Neural progenitor cell (in vitro differentiated cells): Measurements from ENCODE around the gene NAA35. TPM values are rescaled to one million over a fixed set of nuclear protein-coding genes. Genes with fewer than 3 reads are reported as not detected.

Source experiments
- DNase-seq: peaks from one replicate; pipeline ENCODE4 v3.0.0-alpha.2; 2016; ENCODE audit warnings: low spot score
- H2AFZ ChIP-seq: fragments of 200-600 bp; sonication (generic); replicated peaks from 2 replicates; pipeline ENCODE4 v1.6.1; 2016; ENCODE audit warnings: antibody characterized with exemption
- H3F3A ChIP-seq: fragments of 200-600 bp; sonication (generic); 2 replicates; pipeline ENCODE4 v1.6.1; 2016; ENCODE audit warnings: antibody characterized with exemption, low read depth
- H3K27ac ChIP-seq: fragments of 200-600 bp; sonication (generic); 2 replicates; pipeline ENCODE4 v1.5.1; 2016; ENCODE audit warnings: mild to moderate bottlenecking
- H3K27me3 ChIP-seq: fragments of 200-600 bp; sonication (generic); 2 replicates; pipeline ENCODE4 v1.6.1; 2016; ENCODE audit warnings: mild to moderate bottlenecking, moderate library complexity
- H3K36me3 ChIP-seq: fragments of 200-600 bp; sonication (generic); 2 replicates; pipeline ENCODE4 v1.5.1; 2016
- H3K4me1 ChIP-seq: fragments of 200-600 bp; sonication (generic); 2 replicates; pipeline ENCODE4 v1.6.1; 2016; ENCODE audit warnings: mixed run types
- H3K4me2 ChIP-seq: fragments of 200-600 bp; sonication (generic); 2 replicates; pipeline ENCODE4 v1.6.1; 2016
- H3K4me3 ChIP-seq: fragments of 200-600 bp; sonication (generic); 2 replicates; pipeline ENCODE4 v1.5.1; 2016
- H3K79me2 ChIP-seq: fragments of 200-600 bp; sonication (generic); 2 replicates; pipeline ENCODE4 v1.6.1; 2016; ENCODE audit warnings: low read depth
- H3K9ac ChIP-seq: fragments of 200-600 bp; sonication (generic); 2 replicates; pipeline ENCODE4 v1.6.1; 2016
- H3K9me3 ChIP-seq: fragments of 200-600 bp; sonication (generic); 2 replicates; pipeline ENCODE4 v1.5.1; 2016; ENCODE audit warnings: low read depth
- H4K20me1 ChIP-seq: fragments of 200-600 bp; sonication (generic); 2 replicates; pipeline ENCODE4 v1.6.1; 2016; ENCODE audit warnings: low read depth
- H3K27ac Mint-ChIP-seq: 3 replicates; pipeline ENCODE4 v1.8.0; 2021; ENCODE audit warnings: mixed read lengths
- H3K27me3 Mint-ChIP-seq: 2 replicates; pipeline ENCODE4 v1.8.0; 2022; ENCODE audit warnings: low read depth, mild to moderate bottlenecking, inconsistent platforms, moderate library complexity, mixed read lengths; ENCODE audit not compliant: insufficient read depth
- H3K36me3 Mint-ChIP-seq: 3 replicates; pipeline ENCODE4 v1.8.0; 2021; ENCODE audit warnings: mixed read lengths
- H3K4me1 Mint-ChIP-seq: 3 replicates; pipeline ENCODE4 v1.8.0; 2021; ENCODE audit warnings: mixed read lengths
- H3K4me3 Mint-ChIP-seq: 3 replicates; pipeline ENCODE4 v1.8.0; 2021; ENCODE audit warnings: mild to moderate bottlenecking, moderate library complexity, mixed read lengths
- H3K9me3 Mint-ChIP-seq: 3 replicates; pipeline ENCODE4 v1.8.0; 2020; ENCODE audit warnings: mixed read lengths
- CTCF ChIP-seq: fragments of 200-600 bp; sonication (generic); IDR thresholded peaks from 2 replicates; pipeline ENCODE4 v1.5.1; 2017; ENCODE audit warnings: antibody characterized with exemption, mild to moderate bottlenecking
- EZH2 ChIP-seq: fragments of 200-600 bp; sonication (generic); IDR thresholded peaks from 2 replicates; pipeline ENCODE4 v1.6.1; 2017; ENCODE audit warnings: antibody characterized with exemption, mild to moderate bottlenecking, moderate library complexity
- EZH2phosphoT487 ChIP-seq: fragments of 200-600 bp; sonication (generic); IDR thresholded peaks from 2 replicates; pipeline ENCODE4 v1.6.1; 2017; ENCODE audit warnings: antibody characterized with exemption
- total RNA-seq: library from RNA; depleted of rRNA; stranded (reverse); fragments of >200 nt; gene quantifications from 2 replicates; pipeline ENCODE4 v1.2.3, GENCODE V29; 2015; ENCODE audit warnings: low replicate concordance

Gene NAA35
- total RNA-seq, 1 donor from 2014 or later, result 60.7 TPM

GRCh38 chr9:85960688-85961093 lies 19.7 kb downstream of the NAA35 start:
- TF ChIP-seq EZH2 (no peak), CTCF (no peak), EZH2phosphoT487 (no peak)
- H3K27me3 Mint-ChIP-seq, result no peaks in the 10 kb centered on the region
- H3K4me1 Mint-ChIP-seq, result peaks cover 7% of the 10 kb centered on the region
- no peak for DNase-seq
- H3K27me3 ChIP-seq, result no peaks in the 10 kb centered on the region
- no peak overlapping the region for H3K9ac ChIP-seq
- no peaks in the 10 kb centered on the region for H3K4me1 ChIP-seq
- no peaks in the 10 kb centered on the region for H3K9me3 ChIP-seq
- no peaks in the 10 kb centered on the region for H3F3A ChIP-seq
- peaks cover 4% of the 10 kb centered on the region for H4K20me1 ChIP-seq
- no peak overlapping the region for H3K27ac Mint-ChIP-seq
- H3K4me3 Mint-ChIP-seq, result no peak overlapping the region
- no peak overlapping the region for H3K4me2 ChIP-seq
- H3K9me3 Mint-ChIP-seq, result no peaks in the 10 kb centered on the region
- H3K36me3 Mint-ChIP-seq, result peaks cover 24% of the 10 kb centered on the region
- H2AFZ ChIP-seq, result no peak overlapping the region
- peaks cover 40% of the 10 kb centered on the region for H3K79me2 ChIP-seq
- peaks cover 11% of the 10 kb centered on the region for H3K36me3 ChIP-seq
- H3K27ac ChIP-seq, result no peak overlapping the region
- no peak overlapping the region for H3K4me3 ChIP-seq

- H3F3A ChIP-seq, result no peaks in the 10 kb centered on the region
- peaks cover 4% of the 10 kb centered on the region for H4K20me1 ChIP-seq
- peaks cover 5% of the 10 kb centered on the region for H3K79me2 ChIP-seq
- peaks cover 7% of the 10 kb centered on the region for H3K4me1 Mint-ChIP-seq
- no peaks in the 10 kb centered on the region for H3K27me3 Mint-ChIP-seq
- no peak overlapping the region for H2AFZ ChIP-seq
- H3K27me3 ChIP-seq, result no peaks in the 10 kb centered on the region
- H3K4me1 ChIP-seq, result no peaks in the 10 kb centered on the region
- H3K4me3 ChIP-seq, result no peak overlapping the region
- no peak overlapping the region for H3K9ac ChIP-seq
- H3K27ac Mint-ChIP-seq, result no peak overlapping the region
- H3K9me3 Mint-ChIP-seq, result no peaks in the 10 kb centered on the region
- H3K4me3 Mint-ChIP-seq, result no peak overlapping the region
- no peak for DNase-seq
- H3K27ac ChIP-seq, result no peak overlapping the region
- TF ChIP-seq EZH2phosphoT487, result no peak
- no peak for TF ChIP-seq EZH2
- no peak for TF ChIP-seq CTCF
- H3K9me3 ChIP-seq, result no peaks in the 10 kb centered on the region
- peaks cover 13% of the 10 kb centered on the region for H3K36me3 ChIP-seq
- peaks cover 19% of the 10 kb centered on the region for H3K36me3 Mint-ChIP-seq
- no peak overlapping the region for H3K4me2 ChIP-seq
These were observed 23.6 kb downstream of the NAA35 start for GRCh38 chr9:85964526-85964925.

- H3K27ac Mint-ChIP-seq, result no peak overlapping the region
- peaks cover 17% of the 10 kb centered on the region for H3K36me3 Mint-ChIP-seq
These were observed 24.0 kb downstream of the NAA35 start for GRCh38 chr9:85964949-85965348.

More at GRCh38 chr9:85964949-85965348, 24.0 kb downstream of the NAA35 start:
- Histone ChIP-seq H3K4me3 (no peak overlapping the region), H3K4me2 (no peak overlapping the region), H3K9me3 (no peaks in the 10 kb centered on the region), H3K36me3 (peaks cover 13% of the 10 kb centered on the region), H3K9ac (no peak overlapping the region), H3K27ac (no peak overlapping the region), H3K27me3 (no peaks in the 10 kb centered on the region), H4K20me1 (peaks cover 4% of the 10 kb centered on the region), H3K79me2 (peaks cover 2% of the 10 kb centered on the region), H3K4me1 (no peaks in the 10 kb centered on the region), H2AFZ (no peak overlapping the region), H3F3A (no peaks in the 10 kb centered on the region)
- Mint-ChIP-seq H3K4me3 (no peak overlapping the region), H3K4me1 (peaks cover 4% of the 10 kb centered on the region), H3K9me3 (no peaks in the 10 kb centered on the region), H3K27me3 (no peaks in the 10 kb centered on the region)
- DNase-seq, result no peak
- TF ChIP-seq EZH2phosphoT487 (no peak), CTCF (no peak), EZH2 (no peak)
